HCEC 1CT (cell line): ENCODE measurements around the gene TMEM89.
A peak's percentile ranks its signal among the peaks of the same experiment; 100 is the strongest.

Experiments used
- DNase-seq: peaks from one replicate; pipeline ENCODE4 v3.0.0-alpha.2; 2017

The TMEM89 gene

GRCh38 chr3:48641396-48641795 lies 19.8 kb upstream of the TMEM89 start:
- no peak for DNase-seq

- DNase-seq = no peak
These were observed 18.5 kb upstream of the TMEM89 start for GRCh38 chr3:48639944-48640606.

- DNase-seq = no peak
These were observed 15.7 kb upstream of the TMEM89 start for GRCh38 chr3:48637305-48637704.

- DNase-seq = no peak
These were observed 14.6 kb upstream of the TMEM89 start for GRCh38 chr3:48636149-48636655.

- DNase-seq = peak; percentile 96
These were observed 13.9 kb upstream of the TMEM89 start, which contains the start of gene SLC26A6 for GRCh38 chr3:48635222-48636021. TSS of gene SLC26A6 (minus strand) at chr3:48635461. CDS start at chr3:48635393, 68 bp downstream.

- DNase-seq = peak; percentile 47
These were observed 13.2 kb upstream of the TMEM89 start for GRCh38 chr3:48634661-48635221.

- no peak for DNase-seq
These were observed 12.2 kb upstream of the TMEM89 start for GRCh38 chr3:48633743-48634142.

- no peak for DNase-seq
These were observed 11.7 kb upstream of the TMEM89 start for GRCh38 chr3:48633256-48633655.

GRCh38 chr3:48631516-48632448 lies 10.2 kb upstream of the TMEM89 start:
- DNase-seq = no peak

- DNase-seq = no peak
These were observed 9.3 kb upstream of the TMEM89 start for GRCh38 chr3:48630833-48631232.

- DNase-seq = no peak
These were observed 8.8 kb upstream of the TMEM89 start for GRCh38 chr3:48630407-48630806.

GRCh38 chr3:48629894-48630293 lies 8.3 kb upstream of the TMEM89 start:
- no peak for DNase-seq

- no peak for DNase-seq
These were observed 6.9 kb upstream of the TMEM89 start for GRCh38 chr3:48628277-48629017.

- no peak for DNase-seq
These were observed 4.0 kb upstream of the TMEM89 start for GRCh38 chr3:48625600-48625999.

GRCh38 chr3:48624767-48625166 lies 3.2 kb upstream of the TMEM89 start:
- DNase-seq = no peak

- no peak for DNase-seq
These were observed 2.4 kb upstream of the TMEM89 start for GRCh38 chr3:48623851-48624547.

GRCh38 chr3:48619541-48620524 lies 1.7 kb downstream of the TMEM89 start:
- no peak for DNase-seq

- no peak for DNase-seq
These were observed 4.0 kb downstream of the TMEM89 start for GRCh38 chr3:48617559-48617958.

- DNase-seq = peak; percentile 95
These were observed 7.5 kb downstream of the TMEM89 start for GRCh38 chr3:48614044-48614443.

GRCh38 chr3:48612309-48612708 lies 9.3 kb downstream of the TMEM89 start:
- no peak for DNase-seq
